ENCODE data around the gene SNX2.
A peak's percentile ranks its signal among the peaks of the same experiment; 100 is the strongest.
"Not testable (repeated sequence)": the region's sequence is repeated elsewhere in the genome, so short reads cannot be mapped to it uniquely, and the experiment has no call there.

Gene SNX2, protein sequence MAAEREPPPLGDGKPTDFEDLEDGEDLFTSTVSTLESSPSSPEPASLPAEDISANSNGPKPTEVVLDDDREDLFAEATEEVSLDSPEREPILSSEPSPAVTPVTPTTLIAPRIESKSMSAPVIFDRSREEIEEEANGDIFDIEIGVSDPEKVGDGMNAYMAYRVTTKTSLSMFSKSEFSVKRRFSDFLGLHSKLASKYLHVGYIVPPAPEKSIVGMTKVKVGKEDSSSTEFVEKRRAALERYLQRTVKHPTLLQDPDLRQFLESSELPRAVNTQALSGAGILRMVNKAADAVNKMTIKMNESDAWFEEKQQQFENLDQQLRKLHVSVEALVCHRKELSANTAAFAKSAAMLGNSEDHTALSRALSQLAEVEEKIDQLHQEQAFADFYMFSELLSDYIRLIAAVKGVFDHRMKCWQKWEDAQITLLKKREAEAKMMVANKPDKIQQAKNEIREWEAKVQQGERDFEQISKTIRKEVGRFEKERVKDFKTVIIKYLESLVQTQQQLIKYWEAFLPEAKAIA

DNA sequence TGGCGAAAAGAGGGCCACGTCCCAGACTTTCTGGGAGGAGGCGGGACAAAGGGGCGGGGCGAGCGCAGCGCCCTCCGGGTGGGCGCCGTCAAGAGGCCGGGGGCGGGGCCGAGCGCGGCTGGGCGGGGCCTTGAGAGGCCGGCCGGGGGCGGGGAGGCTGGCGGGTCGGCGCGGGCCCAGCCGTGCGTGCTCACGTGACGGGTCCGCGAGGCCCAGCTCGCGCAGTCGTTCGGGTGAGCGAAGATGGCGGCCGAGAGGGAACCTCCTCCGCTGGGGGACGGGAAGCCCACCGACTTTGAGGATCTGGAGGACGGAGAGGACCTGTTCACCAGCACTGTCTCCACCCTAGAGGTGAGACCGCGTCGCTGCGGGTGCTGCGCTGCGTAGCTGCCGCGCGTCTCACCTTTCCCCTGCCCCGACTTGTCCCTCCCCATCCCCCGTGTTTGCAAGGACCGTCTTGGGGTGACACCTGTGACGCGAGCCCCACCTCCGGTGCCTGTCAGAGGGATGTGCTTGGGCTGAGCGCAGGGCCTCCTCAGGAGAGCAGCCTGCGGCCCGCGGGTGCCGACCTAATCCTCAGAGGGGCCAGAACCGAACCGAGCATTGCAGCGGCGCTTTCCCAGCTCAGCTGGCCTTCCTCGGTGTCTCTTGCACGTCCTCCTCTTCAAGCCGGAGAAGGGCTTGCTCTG lies at the start of gene SNX2:
Gene SNX2, plus strand, starts transcription at position 220 of the 689 bp plus-strand sequence. Its CDS starts 24 bp downstream, at position 244.
- DNase-seq (ENCODE audit: low spot score), result peak; percentile 86

DNA sequence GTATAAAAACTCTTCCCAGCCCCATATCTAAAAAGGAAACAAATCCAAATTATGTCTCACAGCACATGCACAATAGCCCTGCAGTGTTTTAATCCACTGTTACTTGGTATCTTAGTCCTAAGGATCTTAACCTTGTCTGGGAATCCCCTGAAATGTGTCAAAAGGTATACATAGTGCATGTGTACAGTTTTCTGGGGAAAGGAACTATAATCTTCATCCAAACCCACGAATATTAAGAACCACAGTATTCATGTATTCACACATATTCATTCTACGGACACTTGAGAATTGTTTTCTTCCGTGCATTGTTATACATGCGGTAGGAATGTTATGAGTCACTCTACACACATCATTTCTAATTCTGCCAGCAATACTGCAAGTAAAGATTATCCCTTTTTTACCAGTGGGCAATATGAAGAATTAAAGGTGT lies 47.8 kb upstream of the SNX2 start:
- DNase-seq (ENCODE audit: low spot score), result peak; percentile 64

DNA sequence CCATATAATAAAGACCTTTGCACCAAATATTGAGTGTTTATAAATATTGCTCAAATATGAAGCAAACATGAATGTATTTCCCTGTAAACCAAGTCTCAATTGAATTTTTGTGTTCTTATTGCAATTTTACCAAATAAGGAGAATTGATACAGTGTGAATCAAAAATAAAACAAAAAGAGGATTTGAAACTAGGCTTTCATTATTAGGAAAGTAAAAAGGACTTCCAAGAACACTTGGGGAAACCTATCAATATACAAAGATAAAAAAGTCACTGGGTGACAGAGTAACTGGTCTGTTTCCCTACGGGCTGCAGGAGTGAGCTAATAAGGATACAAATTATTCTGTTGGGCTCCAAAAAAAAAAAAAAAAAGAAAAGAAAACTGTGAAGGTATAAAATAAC lies 44.8 kb upstream of the SNX2 start:
- DNase-seq (ENCODE audit: low spot score), result no peak

DNA sequence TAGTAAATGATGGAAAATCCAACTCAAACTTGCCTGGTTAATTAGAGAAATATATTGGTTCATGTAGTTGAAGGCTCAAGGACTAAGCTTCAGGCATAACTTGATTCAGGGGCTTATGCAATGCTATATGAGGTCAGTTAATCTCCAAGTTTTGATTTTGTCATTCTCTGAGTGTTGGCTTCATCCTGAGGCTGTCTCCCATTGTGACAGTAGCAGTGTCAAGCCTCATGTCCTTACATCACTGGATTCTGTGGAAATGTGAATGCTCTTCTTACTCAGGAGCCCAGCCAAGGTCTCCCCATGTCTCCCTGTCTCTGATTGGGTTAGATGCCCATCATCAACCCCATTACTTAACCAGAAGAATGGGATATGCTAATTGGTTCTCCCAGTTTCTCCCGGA lies 44.4 kb upstream of the SNX2 start:
- DNase-seq (ENCODE audit: low spot score), result no peak

DNA sequence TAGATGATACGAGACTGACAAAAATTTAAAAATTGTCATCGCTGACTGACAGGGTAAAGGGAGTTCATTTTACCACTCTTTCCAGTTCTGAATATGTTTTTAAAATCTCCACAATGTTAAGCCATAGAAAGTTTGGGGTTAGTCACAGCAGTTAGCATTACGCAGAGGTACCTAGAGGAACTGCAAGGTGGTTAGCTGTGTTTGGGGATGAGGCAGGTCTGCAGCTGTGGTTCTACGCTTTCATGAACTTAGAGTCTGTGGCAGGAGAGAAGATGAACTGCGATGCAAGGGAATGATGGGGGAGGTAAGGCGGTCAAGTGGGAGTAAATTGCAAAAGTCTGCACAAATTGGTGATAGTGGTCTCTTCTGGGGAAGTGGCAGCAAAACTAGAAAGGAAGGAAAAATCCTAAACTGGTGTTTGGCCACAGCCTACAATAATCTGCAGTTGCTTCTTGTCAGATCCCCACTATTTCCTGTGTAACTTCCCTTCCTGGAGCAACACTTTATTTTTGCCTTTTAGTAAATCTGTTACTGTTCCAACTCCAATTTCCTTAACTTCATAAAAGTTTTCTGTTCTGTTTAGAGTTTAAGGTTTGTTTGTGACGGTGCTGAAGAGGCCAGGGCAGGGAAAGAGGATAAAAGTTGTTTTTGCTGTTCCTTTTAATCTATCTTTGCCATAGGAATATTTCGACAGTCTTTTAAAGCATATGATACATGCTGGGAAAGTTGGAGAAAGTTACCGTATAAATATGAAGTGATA lies 38.6 kb upstream of the SNX2 start:
- DNase-seq (ENCODE audit: low spot score), result no peak

DNA sequence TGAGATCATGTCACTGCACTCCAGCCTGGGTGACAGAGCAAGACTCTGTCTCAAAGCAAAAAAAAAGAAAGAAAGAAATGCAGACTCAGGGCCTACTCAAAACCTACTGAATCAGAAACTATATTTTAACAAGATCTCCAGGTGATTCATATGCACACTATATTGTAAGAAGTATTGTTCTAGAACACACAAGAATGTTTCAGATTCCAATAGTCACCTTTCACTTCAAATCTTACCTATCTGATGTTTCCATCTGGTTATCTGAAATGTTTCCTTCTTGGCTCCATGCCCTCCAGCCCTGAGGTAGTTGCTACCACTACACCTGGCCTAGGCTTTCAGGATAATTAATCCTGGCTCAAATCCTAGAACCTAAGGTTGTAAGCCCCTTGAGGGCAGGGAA lies 36.8 kb upstream of the SNX2 start:
- peak; percentile 39 for DNase-seq (ENCODE audit: low spot score)

DNA sequence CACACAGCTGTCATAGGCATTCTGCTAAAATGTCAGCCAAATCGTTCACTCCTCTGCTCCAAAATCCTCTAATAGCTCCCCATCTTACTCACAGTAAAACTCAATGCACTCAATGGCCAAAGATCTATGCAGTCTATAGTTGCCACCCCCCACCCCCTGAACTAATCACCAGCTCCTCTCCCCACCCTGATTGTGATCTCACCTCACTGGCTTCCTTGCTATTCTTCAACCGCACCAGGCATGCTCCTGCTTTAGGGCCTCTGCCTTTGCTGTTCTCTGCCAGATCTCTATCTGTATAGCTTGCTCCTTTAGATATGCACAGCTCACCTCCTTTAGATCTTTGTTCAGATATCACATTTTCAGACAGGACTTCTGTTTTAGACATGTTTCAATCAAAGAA lies 33.2 kb upstream of the SNX2 start:
- DNase-seq (ENCODE audit: low spot score), result no peak

DNA sequence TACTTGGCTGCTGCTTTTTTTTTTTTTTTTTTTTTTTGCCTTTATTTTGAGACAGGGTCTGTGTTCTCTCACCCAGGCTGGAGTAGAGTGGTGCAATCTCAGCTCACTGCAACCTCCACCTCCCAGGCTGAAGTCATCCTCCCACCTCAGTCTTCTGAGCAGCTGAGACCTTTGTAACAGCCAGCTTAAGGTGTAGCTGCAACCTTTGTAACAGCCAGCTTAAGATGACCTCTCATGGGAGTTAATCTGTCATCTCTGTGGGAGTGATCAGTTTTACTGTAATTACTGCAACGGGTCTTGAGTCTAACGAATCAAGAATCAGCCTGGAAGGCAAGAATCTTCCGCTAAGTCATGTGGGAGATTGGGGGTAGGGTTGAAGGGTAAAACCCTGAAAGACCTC lies 31.6 kb upstream of the SNX2 start:
- no peak for DNase-seq (ENCODE audit: low spot score)

DNA sequence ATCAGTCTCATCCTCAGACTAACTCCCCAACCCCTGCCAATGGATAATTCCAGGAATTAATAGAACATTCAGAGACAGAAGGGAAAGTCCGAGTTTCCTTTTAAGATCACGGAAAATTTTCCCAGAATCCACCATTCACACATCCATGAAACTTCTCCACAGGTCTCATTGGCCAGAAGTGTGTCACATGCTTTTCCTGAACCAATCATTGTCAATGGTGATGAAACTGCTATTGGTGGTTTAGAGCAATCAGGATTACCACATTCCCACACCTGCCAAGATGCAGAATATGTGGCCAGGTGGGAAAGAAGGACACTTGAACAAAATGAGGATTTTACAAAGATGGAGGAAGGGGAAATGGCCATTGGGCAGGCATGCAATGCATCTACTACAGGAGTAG lies 29.3 kb upstream of the SNX2 start:
- DNase-seq (ENCODE audit: low spot score), result no peak

DNA sequence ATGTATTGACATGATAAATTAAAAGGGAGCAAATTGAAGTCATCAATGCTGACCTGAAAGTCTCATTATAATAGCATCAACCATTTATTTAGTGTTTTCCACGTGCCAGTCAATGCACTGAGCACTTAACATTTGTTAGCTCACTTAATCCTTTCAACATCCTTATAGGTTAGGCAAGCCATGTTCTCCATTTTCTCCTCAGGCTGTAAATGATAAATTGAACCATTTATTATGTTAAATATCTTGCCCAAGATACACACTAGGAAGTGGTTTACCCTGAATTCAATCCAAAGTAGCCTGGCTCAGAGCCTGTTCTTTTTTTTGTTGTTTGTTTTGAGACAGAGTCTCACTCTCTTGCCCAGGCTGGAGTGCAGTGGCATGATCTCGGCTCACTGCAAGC lies 25.0 kb upstream of the SNX2 start:
- DNase-seq (ENCODE audit: low spot score), result no peak

DNA sequence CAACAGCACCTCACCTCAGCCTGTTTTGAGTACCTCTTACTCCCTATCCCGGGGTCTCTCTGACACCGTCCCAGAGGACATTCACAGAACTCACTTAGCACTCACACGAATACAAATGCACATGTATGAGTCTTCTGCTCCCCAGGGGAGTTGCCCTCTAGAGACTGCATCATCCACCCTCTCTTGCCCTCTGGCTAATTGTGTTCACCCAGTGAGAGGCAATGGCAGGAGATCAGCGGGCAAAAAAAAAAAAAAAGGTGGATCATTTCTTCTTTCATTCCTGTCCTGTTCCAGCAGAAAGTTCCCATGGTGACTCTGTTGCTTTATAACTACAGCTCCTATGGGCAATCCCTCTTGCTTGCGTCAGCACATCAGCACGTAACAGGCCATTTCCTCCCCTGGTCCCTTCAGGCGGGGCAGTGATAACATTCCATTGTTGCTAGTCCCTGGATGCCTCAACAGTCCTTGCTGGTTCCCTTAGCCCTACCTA lies 23.5 kb upstream of the SNX2 start:
- DNase-seq (ENCODE audit: low spot score), result peak; percentile 65

DNA sequence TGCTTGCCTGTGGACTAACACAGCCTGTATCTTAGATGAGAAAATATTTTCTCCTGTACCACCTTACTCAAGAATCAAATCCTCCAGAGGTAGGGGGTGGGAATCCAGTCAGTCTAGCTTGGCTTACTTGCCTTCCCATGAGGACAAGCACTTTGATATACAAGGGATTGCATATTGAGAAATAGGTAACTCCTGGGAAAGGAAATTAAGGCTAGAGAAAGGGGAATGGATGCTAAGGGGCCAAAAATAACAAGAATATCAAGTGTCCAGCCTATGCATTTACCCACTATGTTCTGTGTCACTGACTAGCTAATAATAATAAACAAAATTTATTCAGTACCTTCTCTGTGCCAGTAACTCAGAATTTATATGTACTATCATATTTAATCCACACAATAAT lies 21.4 kb upstream of the SNX2 start:
- no peak for DNase-seq (ENCODE audit: low spot score)

DNA sequence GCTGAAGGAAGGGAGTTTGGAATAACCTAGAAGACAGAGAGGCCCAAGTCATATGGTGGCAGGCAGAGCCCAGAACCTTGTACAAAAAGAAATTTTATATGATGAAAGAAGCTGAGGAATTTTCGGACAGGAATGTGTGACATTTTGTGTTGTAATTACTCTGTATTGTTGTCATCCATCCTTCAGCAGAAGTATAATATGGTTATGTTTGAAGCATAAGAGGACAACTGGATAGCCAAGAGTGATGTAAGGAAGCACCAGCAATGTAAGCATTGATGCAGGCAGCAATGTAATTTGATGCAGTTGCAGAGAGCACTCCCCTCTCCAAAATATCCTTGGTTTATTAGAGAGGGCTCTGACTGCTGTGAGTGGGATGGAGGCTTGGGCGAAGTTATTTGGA lies 19.1 kb upstream of the SNX2 start:
- no peak for DNase-seq (ENCODE audit: low spot score)

DNA sequence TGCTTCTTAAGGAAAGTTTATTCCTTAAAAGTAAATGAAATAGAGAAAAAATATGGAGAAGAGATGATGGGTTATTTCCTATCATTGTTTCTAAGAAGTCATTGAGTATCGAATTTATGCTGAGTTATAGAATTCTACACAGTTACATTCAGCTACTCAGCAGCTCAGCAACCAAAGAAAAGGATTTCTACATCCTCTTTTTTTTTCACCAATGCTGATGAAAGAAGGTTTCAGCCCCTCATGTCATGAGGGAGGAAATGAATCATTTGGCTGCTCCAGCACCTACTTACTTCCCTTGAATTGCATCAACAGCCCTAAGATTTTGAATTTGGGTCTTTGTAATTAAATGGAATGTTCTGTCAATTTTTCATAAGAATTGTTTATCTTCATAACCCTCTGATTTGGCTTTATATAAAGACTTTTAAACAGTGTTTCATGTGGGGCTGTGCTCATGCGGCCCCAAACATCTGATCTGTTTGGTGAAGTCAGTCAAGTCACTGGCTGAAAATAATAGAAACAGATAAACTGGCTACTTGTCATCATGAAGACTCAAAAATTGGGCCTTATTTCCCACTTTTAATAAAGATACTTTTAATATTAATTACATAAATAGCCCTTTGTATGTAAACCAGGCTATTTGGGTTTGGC lies 18.5 kb upstream of the SNX2 start:
- DNase-seq (ENCODE audit: low spot score), result peak; percentile 61

DNA sequence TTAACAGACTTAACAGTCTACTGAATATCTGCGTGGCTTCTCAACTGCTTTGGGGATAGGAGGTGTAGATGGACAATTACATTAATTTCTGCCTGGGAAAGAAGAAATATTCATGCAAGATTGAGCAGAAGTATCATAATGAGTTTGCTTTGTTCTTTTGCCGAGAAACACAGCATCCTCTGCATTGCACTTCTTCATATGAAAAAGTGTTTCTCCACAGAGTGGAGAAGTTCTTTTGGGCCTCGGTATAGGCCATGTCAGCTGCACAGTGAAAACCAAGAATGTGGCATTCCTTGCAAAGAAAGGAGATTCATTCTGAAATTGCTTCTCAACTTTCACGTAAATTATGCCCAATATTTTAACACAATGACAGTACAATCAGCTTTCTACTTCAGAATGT lies 17.6 kb upstream of the SNX2 start:
- DNase-seq (ENCODE audit: low spot score), result no peak

DNA sequence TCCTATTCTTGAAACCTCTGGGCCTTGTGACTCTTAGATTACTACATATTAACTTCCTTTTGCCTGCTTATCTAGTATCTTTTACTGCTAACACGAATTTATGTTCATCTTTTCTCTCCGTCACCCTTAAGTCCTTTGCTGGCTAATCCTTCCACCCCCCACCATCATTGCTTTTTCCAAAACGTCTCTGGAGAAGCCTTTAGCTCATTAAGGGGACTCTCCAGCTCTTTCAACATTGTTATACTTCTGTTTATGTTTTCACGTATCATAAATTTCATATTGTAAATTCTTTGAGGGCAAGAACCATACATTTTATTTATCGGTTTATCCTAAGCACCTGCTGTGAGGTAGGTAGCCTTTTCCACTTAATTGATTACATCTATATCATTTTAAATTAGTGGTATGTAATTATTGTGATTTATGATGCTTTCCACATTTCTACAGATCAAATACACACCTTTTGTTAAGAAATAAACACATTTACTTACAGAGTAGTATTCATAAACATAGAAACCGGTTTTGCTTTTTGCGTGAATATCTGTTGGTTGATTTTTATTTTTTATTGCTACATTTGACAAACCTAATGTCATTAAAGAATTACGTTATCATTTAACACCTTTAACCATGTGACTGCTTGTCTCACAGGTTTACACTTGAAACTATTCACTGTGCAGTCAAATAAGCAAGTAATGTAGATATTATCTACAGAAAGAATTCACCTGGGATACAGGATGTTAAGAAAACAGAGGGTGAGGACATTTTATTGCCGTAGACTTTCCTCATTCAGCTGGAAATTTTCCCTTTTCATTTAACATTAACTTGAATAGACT lies 15.4 kb upstream of the SNX2 start:
- no peak for DNase-seq (ENCODE audit: low spot score)

DNA sequence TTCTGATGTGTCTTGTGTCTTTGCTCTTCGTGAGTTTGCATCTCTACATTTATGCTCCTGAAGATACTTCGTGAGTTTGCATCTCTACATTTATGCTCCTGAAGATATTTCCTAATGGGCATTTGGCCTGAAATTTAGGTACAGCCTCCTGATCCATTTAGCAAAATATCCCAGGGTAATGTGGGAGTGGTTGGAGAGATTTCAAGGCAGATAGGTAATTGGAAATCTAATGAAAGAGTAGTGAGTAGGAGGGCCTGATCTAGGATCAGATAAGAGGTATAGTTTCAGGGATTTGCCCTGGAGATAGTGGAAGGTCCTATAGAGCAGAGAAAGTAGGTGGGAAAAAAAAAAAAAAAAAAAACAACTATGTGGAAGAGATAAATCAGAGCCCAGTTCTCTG lies 14.6 kb upstream of the SNX2 start:
- DNase-seq (ENCODE audit: low spot score), result no peak

DNA sequence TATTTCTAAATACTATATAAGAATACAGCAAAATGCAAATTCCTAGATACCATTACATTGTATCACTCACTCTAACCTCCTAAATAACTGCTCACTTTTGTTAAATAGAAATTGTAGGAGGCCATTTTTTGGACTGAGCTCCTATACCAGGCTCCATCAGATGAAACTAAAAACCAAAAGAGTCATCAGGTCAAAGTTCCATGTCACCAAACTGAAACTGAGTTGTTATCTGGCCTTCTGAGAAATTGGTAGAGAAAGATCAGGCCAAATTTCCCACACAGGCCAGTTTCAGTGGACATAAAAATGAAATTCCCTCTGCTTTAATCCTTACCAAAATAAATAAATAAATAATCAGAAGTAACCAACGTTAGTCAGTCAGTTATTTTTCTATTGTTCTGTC lies 13.8 kb upstream of the SNX2 start:
- no peak for DNase-seq (ENCODE audit: low spot score)

DNA sequence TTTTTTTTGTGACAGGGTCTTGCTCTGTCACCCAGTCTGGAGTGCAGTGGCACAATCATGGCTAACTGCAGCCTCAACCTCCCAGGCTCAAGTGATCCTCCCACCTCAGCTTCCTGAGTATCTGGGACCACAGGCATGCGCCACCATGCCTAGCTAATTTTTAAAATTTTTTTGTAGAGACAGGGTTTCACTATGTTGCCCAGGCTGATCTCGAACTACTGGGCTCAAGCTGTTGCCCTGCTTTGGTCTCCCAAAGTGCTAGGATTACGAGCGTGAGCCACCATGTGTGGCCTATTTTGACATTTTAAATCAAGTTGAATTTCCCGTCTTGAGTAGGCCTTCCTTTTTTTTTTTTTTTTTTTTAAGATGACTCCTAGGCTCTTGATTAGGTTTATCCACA lies 13.0 kb upstream of the SNX2 start:
- DNase-seq (ENCODE audit: low spot score), result not testable (repeated sequence)

DNA sequence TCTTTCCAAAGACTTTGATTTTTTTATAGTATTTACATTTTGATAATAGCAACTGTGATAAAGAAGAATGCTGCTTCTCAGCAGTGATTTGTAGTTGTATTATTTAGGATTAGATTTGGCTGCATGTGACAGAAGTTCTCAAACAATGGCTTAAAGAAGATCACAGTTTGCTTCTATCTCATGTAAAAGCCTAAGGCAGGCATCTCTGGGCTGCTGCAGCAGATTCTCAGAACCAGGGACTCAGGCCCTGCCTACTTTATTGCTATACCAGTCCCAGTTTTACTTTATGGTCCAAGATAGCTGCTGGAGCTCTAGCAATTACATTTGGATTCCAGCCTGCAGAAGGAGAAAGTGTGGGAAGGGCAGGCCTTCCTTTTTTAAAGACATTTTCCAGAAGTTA lies 8.8 kb upstream of the SNX2 start:
- no peak for DNase-seq (ENCODE audit: low spot score)

DNA sequence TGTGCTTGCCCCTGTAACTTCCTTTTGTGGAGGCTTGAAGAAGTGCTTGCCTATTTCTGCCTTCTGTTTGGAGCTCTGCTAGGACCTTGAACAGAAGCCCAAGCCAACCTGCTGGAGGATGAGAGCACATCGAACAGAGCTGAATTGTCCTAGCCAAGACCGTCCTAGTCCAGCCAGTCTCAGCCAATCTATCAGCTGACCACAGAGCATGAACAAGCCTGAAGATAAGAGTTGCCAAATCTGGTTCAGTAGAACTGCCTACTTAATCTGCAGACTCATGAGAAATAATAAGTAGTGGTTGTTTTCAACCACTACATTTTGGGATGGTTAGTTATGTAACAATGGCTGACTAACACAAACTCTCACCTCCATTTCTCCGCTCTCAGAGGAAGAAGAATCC lies 4.4 kb upstream of the SNX2 start:
- DNase-seq (ENCODE audit: low spot score), result no peak
